ENCODE results near the gene LRRIQ1. TPM values are rescaled to one million over a fixed set of nuclear protein-coding genes. Genes with fewer than 3 reads are reported as not detected.

The LRRIQ1 gene
- total RNA-seq, 1 donor, result 0.52 TPM

GRCh38 chr12:85277191-85277590 lies 241.0 kb downstream of the LRRIQ1 start:
- H3K9me3 ChIP-seq (ENCODE audit: low read depth, low read length), result no peaks in the 10 kb centered on the region
- peaks cover 94% of the 10 kb centered on the region for H3K27me3 ChIP-seq (ENCODE audit: insufficient read depth, low read length)
- H3K4me3 ChIP-seq (ENCODE audit: low read length), result no peak overlapping the region

GRCh38 chr12:85277900-85278597 lies 241.9 kb downstream of the LRRIQ1 start:
- Histone ChIP-seq H3K27me3 (ENCODE audit: insufficient read depth, low read length) (peaks cover 91% of the 10 kb centered on the region), H3K9me3 (ENCODE audit: low read depth, low read length) (no peaks in the 10 kb centered on the region), H3K4me1 (ENCODE audit: insufficient read depth, low read length) (peaks cover 5% of the 10 kb centered on the region), H3K4me3 (ENCODE audit: low read length) (no peak overlapping the region)

More at GRCh38 chr12:85277191-85277590, 241.0 kb downstream of the LRRIQ1 start:
- peaks cover 5% of the 10 kb centered on the region for H3K4me1 ChIP-seq (ENCODE audit: insufficient read depth, low read length)

GRCh38 chr12:85278598-85279448 lies 242.7 kb downstream of the LRRIQ1 start:
- no peak overlapping the region for H3K4me3 ChIP-seq (ENCODE audit: low read length)
- H3K4me1 ChIP-seq (ENCODE audit: insufficient read depth, low read length), result peaks cover 5% of the 10 kb centered on the region
- no peaks in the 10 kb centered on the region for H3K9me3 ChIP-seq (ENCODE audit: low read depth, low read length)
- peaks cover 90% of the 10 kb centered on the region for H3K27me3 ChIP-seq (ENCODE audit: insufficient read depth, low read length)

- H3K4me3 ChIP-seq (ENCODE audit: low read length), result no peak overlapping the region
- H3K27me3 ChIP-seq (ENCODE audit: insufficient read depth, low read length), result peaks cover 82% of the 10 kb centered on the region
- peaks cover 5% of the 10 kb centered on the region for H3K4me1 ChIP-seq (ENCODE audit: insufficient read depth, low read length)
- H3K9me3 ChIP-seq (ENCODE audit: low read depth, low read length), result no peaks in the 10 kb centered on the region
Measured at GRCh38 chr12:85279449-85280164, 243.5 kb downstream of the LRRIQ1 start.

GRCh38 chr12:85280165-85280983 lies 244.2 kb downstream of the LRRIQ1 start, which contains the start of gene ALX1:
Gene ALX1 (plus strand): TSS chr12:85280220. CDS start chr12:85280262, 42 bp downstream.
- H3K27me3 ChIP-seq (ENCODE audit: insufficient read depth, low read length), result peaks cover 75% of the 10 kb centered on the region
- H3K9me3 ChIP-seq (ENCODE audit: low read depth, low read length), result no peaks in the 10 kb centered on the region
- H3K4me1 ChIP-seq (ENCODE audit: insufficient read depth, low read length), result peaks cover 5% of the 10 kb centered on the region
- H3K4me3 ChIP-seq (ENCODE audit: low read length), result no peak within 1 kb of the TSS

GRCh38 chr12:85280984-85281630 lies 245.0 kb downstream of the LRRIQ1 start:
- Histone ChIP-seq H3K9me3 (ENCODE audit: low read depth, low read length) (no peaks in the 10 kb centered on the region), H3K4me3 (ENCODE audit: low read length) (no peak overlapping the region), H3K27me3 (ENCODE audit: insufficient read depth, low read length) (peaks cover 67% of the 10 kb centered on the region), H3K4me1 (ENCODE audit: insufficient read depth, low read length) (peaks cover 5% of the 10 kb centered on the region)

- Histone ChIP-seq H3K4me3 (ENCODE audit: low read length) (no peak overlapping the region), H3K4me1 (ENCODE audit: insufficient read depth, low read length) (peaks cover 5% of the 10 kb centered on the region), H3K9me3 (ENCODE audit: low read depth, low read length) (no peaks in the 10 kb centered on the region), H3K27me3 (ENCODE audit: insufficient read depth, low read length) (peaks cover 62% of the 10 kb centered on the region)
Measured at GRCh38 chr12:85281636-85282312, 245.6 kb downstream of the LRRIQ1 start.

- Histone ChIP-seq H3K9me3 (ENCODE audit: low read depth, low read length) (no peaks in the 10 kb centered on the region), H3K27me3 (ENCODE audit: insufficient read depth, low read length) (peaks cover 45% of the 10 kb centered on the region), H3K4me3 (ENCODE audit: low read length) (no peak overlapping the region), H3K4me1 (ENCODE audit: insufficient read depth, low read length) (peaks cover 5% of the 10 kb centered on the region)
Measured at GRCh38 chr12:85283560-85283959, 247.4 kb downstream of the LRRIQ1 start.

Other genes starting within 250 kb of the LRRIQ1 start
- gene SLC6A15, start 123.6 kb upstream of the LRRIQ1 start, total RNA-seq, result not detected
- not detected for gene TSPAN19, start 74 bp upstream of the LRRIQ1 start, total RNA-seq
- gene ALX1, start 243.9 kb downstream of the LRRIQ1 start, total RNA-seq, result not detected